Uterus (tissue), 4 donors: ENCODE measurements around the gene IFIT5. TPM values are rescaled to one million over a fixed set of nuclear protein-coding genes. Genes with fewer than 3 reads are reported as not detected.

Experiments used
- DNase-seq, 2 donors: peaks; one replicate each; pipeline ENCODE4 v3.0.0-alpha.2; 2019 to 2020
- H3K27ac ChIP-seq, 2 donors: fragments of 200-600 bp; sonication (generic); 1 replicate in 1 of 2; 2 replicates in 1 of 2; pipeline ENCODE4 v1.5.1; 2016 to 2018
- H3K27me3 ChIP-seq, 2 donors: fragments of 200-600 bp; sonication (generic); one replicate each; pipeline ENCODE4 v1.5.1; 2018 to 2019; ENCODE audit warnings: control low read depth in 1 of 2
- H3K36me3 ChIP-seq, 2 donors: fragments of 200-600 bp; sonication (generic); one replicate each; pipeline ENCODE4 v1.5.1; 2019; ENCODE audit warnings: control low read depth in 1 of 2
- H3K4me1 ChIP-seq, 2 donors: fragments of 200-600 bp; sonication (generic); one replicate each; pipeline ENCODE4 v1.5.1; 2018 to 2019; ENCODE audit warnings: control low read depth in 1 of 2
- H3K4me3 ChIP-seq, 2 donors: fragments of 200-600 bp; sonication (generic); 1 replicate in 1 of 2; 2 replicates in 1 of 2; pipeline ENCODE4 v1.5.1; 2018 to 2019; ENCODE audit warnings: mild to moderate bottlenecking in 1 of 2
- H3K9me3 ChIP-seq, 2 donors: fragments of 200-600 bp; sonication (generic); one replicate each; pipeline ENCODE4 v1.5.1; 2019; ENCODE audit warnings: control low read depth in 1 of 2
- POLR2A ChIP-seq, 2 donors: fragments of 450-650 bp; IDR thresholded peaks; one replicate each; pipeline ENCODE4 v1.6.1; 2016; ENCODE audit warnings: antibody characterized with exemption in 2 of 2, mild to moderate bottlenecking in 1 of 2, moderate library complexity in 1 of 2
- intact Hi-C: fragments of 100-400 bp; cut with DNase I; formaldehyde crosslinking; loops from one replicate; pipeline ENCODE4 v1.15.1; 2023; ENCODE audit warnings: low total_unique reads
- total RNA-seq, 4 donors: library from RNA; depleted of rRNA in 3 of 4; stranded (reverse); fragments of >200 nt in 3 of 4; gene quantifications; one replicate each; pipeline versions ENCODE4 v1.1.0 to v1.2.4, GENCODE V29; 2014 to 2023
- TF ChIP-seq, protein P1 (sequence below), 4 experiments: fragments of 200-600 bp in 2 of 4; fragments of 450-650 bp in 2 of 4; sonication (generic) in 2 of 4; IDR thresholded peaks; one replicate each; pipeline ENCODE4 v1.5.1; 2016 to 2019; ENCODE audit warnings: antibody characterized with exemption in 4 of 4, mild to moderate bottlenecking in 2 of 4, moderate library complexity in 1 of 4
- donor health status: DM: yes; HTN: yes; CAD: no.

Gene IFIT5
- total RNA-seq, 4 donors from 2014 or later: 7.7 to 38.2 (median 29.4) TPM

DNA sequence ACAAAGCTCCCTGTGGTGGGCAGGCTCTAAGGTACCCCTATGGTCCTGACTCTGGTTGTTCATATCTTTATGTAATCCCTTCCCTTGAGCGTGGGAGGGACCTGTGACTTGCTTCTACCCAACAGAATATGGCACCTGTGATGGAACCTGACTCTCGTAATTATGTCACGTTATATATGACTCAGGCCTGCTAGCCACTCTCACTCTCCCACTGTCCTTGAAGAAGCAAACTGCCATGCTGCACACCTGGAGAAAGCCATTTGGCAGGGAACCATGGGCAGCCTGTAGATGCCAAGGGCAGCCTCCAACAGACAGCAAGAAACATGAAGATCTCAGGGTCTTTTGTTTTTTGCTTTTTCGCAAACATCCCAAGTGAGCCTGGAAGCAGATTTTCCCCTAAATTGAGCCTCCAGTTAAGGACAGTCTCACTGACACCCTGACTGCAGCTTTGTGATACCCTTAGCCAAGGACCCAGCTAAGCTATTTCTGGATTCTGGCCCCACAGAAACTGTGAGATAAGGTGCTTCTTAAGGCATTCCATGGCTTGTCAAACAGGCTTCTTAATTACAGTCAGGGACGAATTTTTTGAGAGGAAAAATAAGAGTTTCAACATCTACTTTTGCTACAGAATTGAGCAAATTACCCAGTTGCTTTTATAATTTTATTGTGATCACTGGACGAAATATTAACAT, 49.6 kb downstream of the IFIT5 start:
- TF ChIP-seq, protein P1, sequence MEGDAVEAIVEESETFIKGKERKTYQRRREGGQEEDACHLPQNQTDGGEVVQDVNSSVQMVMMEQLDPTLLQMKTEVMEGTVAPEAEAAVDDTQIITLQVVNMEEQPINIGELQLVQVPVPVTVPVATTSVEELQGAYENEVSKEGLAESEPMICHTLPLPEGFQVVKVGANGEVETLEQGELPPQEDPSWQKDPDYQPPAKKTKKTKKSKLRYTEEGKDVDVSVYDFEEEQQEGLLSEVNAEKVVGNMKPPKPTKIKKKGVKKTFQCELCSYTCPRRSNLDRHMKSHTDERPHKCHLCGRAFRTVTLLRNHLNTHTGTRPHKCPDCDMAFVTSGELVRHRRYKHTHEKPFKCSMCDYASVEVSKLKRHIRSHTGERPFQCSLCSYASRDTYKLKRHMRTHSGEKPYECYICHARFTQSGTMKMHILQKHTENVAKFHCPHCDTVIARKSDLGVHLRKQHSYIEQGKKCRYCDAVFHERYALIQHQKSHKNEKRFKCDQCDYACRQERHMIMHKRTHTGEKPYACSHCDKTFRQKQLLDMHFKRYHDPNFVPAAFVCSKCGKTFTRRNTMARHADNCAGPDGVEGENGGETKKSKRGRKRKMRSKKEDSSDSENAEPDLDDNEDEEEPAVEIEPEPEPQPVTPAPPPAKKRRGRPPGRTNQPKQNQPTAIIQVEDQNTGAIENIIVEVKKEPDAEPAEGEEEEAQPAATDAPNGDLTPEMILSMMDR (IDR thresholded peaks at IDR 0.05): no peak
- no peak for TF ChIP-seq POLR2A (IDR thresholded peaks at IDR 0.05)
- Histone ChIP-seq H3K36me3 (no peaks in the 10 kb centered on the region), H3K4me3 (no peak overlapping the region), H3K9me3 (no peaks in the 10 kb centered on the region), H3K27me3 (no peaks in the 10 kb centered on the region), H3K4me1 (no peaks in the 10 kb centered on the region), H3K27ac (no peak overlapping the region)
- intact Hi-C loops: no loop called here
- no peak for DNase-seq

DNA sequence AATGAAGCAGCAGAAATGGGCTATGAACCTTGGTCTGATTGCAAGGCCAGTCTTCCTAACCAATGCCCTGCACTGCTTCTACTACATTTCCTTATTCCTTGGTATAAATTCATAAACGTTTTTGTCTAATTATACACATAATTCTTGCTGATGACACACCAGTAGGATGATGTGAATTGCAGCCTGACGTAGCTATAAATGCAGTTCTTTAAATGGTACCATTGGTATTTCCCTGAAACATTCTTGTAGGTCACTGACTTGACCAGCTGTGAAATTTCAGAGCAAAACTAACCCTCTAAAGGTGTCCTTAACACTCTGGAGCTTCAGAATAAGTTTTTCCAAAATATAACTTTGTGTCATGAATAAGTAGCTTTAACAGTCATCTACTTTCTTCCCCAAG, 50.8 kb downstream of the IFIT5 start:
- no peak for DNase-seq
- Histone ChIP-seq H3K9me3 (no peaks in the 10 kb centered on the region), H3K27ac (no peak overlapping the region), H3K36me3 (no peaks in the 10 kb centered on the region), H3K27me3 (no peaks in the 10 kb centered on the region), H3K4me3 (no peak overlapping the region), H3K4me1 (no peaks in the 10 kb centered on the region)
- intact Hi-C loops: no loop called here
- TF ChIP-seq POLR2A (IDR thresholded peaks at IDR 0.05): no peak
- TF ChIP-seq, protein P1 (IDR thresholded peaks at IDR 0.05): no peak

- Histone ChIP-seq H3K4me3 (no peak overlapping the region), H3K27me3 (no peaks in the 10 kb centered on the region), H3K9me3 (no peaks in the 10 kb centered on the region), H3K27ac (no peak overlapping the region), H3K36me3 (no peaks in the 10 kb centered on the region), H3K4me1 (no peaks in the 10 kb centered on the region)
- intact Hi-C loops: no loop called here
- no peak for DNase-seq
- no peak for TF ChIP-seq POLR2A (IDR thresholded peaks at IDR 0.05)
- TF ChIP-seq, protein P1 (IDR thresholded peaks at IDR 0.05): peak in 1 of 4 experiments; percentile 18
Measured at GRCh38 chr10:89466599-89467035, 52.2 kb downstream of the IFIT5 start.

DNA sequence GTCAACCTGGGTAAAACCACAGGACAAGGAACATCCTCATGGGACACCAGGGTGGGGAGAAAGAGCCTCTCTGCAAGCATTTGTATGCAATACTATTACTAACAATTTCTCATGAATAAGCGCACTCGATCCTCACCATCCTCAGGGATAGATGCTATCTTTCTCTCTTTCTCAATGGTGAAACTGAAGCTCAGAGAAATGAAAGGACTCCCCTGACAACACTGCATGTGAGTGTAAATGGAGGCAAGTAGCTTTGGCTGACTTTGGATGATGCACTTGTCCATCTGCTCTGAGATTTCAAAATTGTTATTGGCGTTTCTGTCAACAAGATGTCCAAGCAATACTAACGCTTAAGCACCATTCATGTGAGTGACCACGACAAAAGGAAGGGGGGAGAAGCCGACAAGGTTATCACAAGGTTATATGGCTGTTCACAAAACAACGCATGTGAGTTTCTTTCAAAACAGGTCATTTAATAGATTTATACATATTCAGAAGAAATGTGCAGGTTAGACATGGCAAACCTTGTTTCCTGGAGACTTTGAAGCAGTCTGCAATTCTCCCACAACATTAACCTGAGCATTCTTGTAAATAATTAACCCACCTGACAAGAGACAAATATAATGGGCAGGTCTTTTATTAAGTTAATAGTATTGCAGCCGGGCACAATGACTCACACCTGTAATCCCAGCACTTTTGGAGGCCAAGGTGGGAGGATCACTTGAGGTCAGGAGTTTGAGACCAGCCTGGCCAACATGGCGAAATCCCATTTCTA, 54.0 kb downstream of the IFIT5 start:
- Histone ChIP-seq H3K4me3 (no peak overlapping the region), H3K4me1 (no peaks in the 10 kb centered on the region), H3K27me3 (no peaks in the 10 kb centered on the region), H3K36me3 (no peaks in the 10 kb centered on the region), H3K27ac (no peak overlapping the region), H3K9me3 (no peaks in the 10 kb centered on the region)
- intact Hi-C loops: no loop called here
- TF ChIP-seq, protein P1 (IDR thresholded peaks at IDR 0.05): no peak
- TF ChIP-seq POLR2A (IDR thresholded peaks at IDR 0.05): no peak
- DNase-seq: no peak

GRCh38 chr10:89469517-89469916, 55.1 kb downstream of the IFIT5 start:
- intact Hi-C loops: no loop called here
- Histone ChIP-seq H3K9me3 (no peaks in the 10 kb centered on the region), H3K4me3 (no peak overlapping the region), H3K36me3 (no peaks in the 10 kb centered on the region), H3K27me3 (no peaks in the 10 kb centered on the region), H3K4me1 (no peaks in the 10 kb centered on the region), H3K27ac (no peak overlapping the region)
- DNase-seq: no peak
- TF ChIP-seq, protein P1 (IDR thresholded peaks at IDR 0.05): no peak
- TF ChIP-seq POLR2A (IDR thresholded peaks at IDR 0.05): no peak
